Type B pancreatic cell (in vitro differentiated cells): ENCODE measurements around the gene XXYLT1. TPM values are rescaled to one million over a fixed set of nuclear protein-coding genes. Genes with fewer than 3 reads are reported as not detected.

Experiments used
- DNase-seq: peaks from one replicate; pipeline ENCODE4 v3.0.0; 2021; ENCODE audit warnings: mixed read lengths; ENCODE audit not compliant: unreplicated experiment; ENCODE audit errors: extremely low spot score
- H3K27ac Mint-ChIP-seq: 2 replicates; pipeline ENCODE4 v1.8.0; 2021; ENCODE audit warnings: mild to moderate bottlenecking, mixed read lengths
- H3K27me3 Mint-ChIP-seq: 2 replicates; pipeline ENCODE4 v1.8.0; 2021; ENCODE audit warnings: mixed read lengths
- H3K36me3 Mint-ChIP-seq: 2 replicates; pipeline ENCODE4 v1.8.0; 2021; ENCODE audit warnings: mixed read lengths
- H3K4me1 Mint-ChIP-seq: one replicate; pipeline ENCODE4 v1.8.0; 2021; ENCODE audit warnings: mixed read lengths; ENCODE audit not compliant: unreplicated experiment
- H3K4me3 Mint-ChIP-seq: 2 replicates; pipeline ENCODE4 v1.8.0; 2021; ENCODE audit warnings: mild to moderate bottlenecking, mixed read lengths
- H3K9me3 Mint-ChIP-seq: 2 replicates; pipeline ENCODE4 v1.8.0; 2021; ENCODE audit warnings: mixed read lengths
- total RNA-seq: library from RNA; stranded (reverse); gene quantifications from 2 replicates; pipeline ENCODE4 v1.2.1, GENCODE V29; 2021; ENCODE audit warnings: low replicate concordance
- TF ChIP-seq, protein P1 (sequence below): fragments of 200-600 bp; sonication (generic); conservative IDR thresholded peaks from 2 replicates; pipeline ENCODE4 v1.5.0; 2021; ENCODE audit warnings: antibody characterized with exemption, mild to moderate bottlenecking

The XXYLT1 gene
- total RNA-seq, 1 donor from 2014 or later, result 27.0 TPM

DNA sequence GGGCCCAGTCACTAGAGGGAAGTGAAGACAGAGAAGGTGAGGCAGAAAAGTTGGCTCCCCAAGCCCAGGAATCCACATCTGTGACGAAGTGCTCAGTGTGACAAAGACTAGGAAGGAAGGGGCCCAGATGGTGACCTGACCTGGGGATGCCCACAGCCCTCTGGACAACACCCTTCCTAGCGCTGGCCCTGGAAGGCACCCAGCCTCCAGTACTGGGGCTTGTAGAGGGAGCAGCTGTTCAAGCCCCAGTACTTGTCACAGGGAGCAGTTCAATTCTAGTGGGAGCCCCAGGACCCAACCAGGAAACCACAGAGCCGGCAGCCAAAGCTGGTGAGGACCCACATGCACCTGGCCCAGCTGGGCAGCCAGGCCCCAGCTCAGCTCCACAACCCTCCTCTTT lies 190.8 kb downstream of the XXYLT1 start:
- Mint-ChIP-seq H3K9me3 (no peaks in the 10 kb centered on the region), H3K4me3 (no peak overlapping the region), H3K27ac (peak overlapping the region; percentile 35), H3K27me3 (no peaks in the 10 kb centered on the region), H3K36me3 (no peaks in the 10 kb centered on the region), H3K4me1 (peaks cover 43% of the 10 kb centered on the region)
- DNase-seq, result no peak
- TF ChIP-seq, protein P1, sequence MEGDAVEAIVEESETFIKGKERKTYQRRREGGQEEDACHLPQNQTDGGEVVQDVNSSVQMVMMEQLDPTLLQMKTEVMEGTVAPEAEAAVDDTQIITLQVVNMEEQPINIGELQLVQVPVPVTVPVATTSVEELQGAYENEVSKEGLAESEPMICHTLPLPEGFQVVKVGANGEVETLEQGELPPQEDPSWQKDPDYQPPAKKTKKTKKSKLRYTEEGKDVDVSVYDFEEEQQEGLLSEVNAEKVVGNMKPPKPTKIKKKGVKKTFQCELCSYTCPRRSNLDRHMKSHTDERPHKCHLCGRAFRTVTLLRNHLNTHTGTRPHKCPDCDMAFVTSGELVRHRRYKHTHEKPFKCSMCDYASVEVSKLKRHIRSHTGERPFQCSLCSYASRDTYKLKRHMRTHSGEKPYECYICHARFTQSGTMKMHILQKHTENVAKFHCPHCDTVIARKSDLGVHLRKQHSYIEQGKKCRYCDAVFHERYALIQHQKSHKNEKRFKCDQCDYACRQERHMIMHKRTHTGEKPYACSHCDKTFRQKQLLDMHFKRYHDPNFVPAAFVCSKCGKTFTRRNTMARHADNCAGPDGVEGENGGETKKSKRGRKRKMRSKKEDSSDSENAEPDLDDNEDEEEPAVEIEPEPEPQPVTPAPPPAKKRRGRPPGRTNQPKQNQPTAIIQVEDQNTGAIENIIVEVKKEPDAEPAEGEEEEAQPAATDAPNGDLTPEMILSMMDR, result no peak

DNA sequence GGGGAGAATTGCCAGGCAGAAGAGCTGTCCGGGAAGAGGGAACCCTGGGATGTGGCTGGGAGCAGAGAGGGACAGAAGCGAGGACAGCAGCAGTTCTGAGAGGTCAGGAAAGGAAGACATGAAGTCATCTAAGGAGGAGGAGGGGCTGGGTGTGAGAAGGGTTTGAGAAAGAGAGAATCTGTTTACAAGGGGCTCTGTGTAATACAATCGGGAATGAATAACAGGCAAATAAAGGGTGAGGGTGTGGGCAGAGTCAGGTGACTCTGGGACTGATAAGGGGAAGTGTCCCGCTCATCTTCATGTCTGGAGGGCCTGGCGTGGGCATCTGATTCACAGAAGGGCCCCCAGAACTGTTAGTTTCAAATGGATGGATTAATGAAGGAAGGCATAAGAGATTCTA lies 191.3 kb downstream of the XXYLT1 start:
- TF ChIP-seq, protein P1, result no peak
- Mint-ChIP-seq H3K4me3 (no peak overlapping the region), H3K4me1 (peaks cover 43% of the 10 kb centered on the region), H3K9me3 (no peaks in the 10 kb centered on the region), H3K36me3 (no peaks in the 10 kb centered on the region), H3K27ac (peak overlapping the region; percentile 35), H3K27me3 (no peaks in the 10 kb centered on the region)
- DNase-seq, result no peak

DNA sequence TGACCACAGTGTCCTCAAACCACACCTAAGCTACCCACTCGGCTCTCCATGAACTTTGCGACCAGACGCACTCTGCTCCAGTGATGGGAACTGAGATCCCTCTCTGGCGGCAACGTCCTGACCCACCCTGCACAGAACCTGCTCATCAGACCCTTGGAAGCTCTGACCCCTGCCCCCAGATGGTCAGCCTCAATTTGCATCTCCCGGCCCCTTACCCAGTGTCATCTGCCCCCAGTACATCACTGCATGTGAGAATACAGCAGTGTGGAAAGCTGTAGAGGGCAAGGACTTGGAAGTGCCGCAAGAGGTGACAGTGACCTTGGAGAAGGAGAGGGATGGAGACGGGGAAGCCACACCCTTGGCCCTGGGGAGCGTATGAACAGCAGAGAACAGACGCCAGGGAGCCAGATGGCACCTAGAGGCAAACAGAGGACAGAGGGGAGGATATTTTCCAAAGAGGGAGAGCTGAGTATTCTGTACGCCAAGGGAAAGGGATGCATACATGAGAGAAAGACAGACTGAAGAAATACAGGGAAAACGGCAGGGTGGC lies 192.0 kb downstream of the XXYLT1 start:
- H3K4me3 Mint-ChIP-seq, result no peak overlapping the region
- TF ChIP-seq, protein P1, result no peak
- no peaks in the 10 kb centered on the region for H3K27me3 Mint-ChIP-seq
- peak overlapping the region; percentile 35 for H3K27ac Mint-ChIP-seq
- H3K36me3 Mint-ChIP-seq, result no peaks in the 10 kb centered on the region
- peaks cover 43% of the 10 kb centered on the region for H3K4me1 Mint-ChIP-seq
- DNase-seq, result no peak
- no peaks in the 10 kb centered on the region for H3K9me3 Mint-ChIP-seq

DNA sequence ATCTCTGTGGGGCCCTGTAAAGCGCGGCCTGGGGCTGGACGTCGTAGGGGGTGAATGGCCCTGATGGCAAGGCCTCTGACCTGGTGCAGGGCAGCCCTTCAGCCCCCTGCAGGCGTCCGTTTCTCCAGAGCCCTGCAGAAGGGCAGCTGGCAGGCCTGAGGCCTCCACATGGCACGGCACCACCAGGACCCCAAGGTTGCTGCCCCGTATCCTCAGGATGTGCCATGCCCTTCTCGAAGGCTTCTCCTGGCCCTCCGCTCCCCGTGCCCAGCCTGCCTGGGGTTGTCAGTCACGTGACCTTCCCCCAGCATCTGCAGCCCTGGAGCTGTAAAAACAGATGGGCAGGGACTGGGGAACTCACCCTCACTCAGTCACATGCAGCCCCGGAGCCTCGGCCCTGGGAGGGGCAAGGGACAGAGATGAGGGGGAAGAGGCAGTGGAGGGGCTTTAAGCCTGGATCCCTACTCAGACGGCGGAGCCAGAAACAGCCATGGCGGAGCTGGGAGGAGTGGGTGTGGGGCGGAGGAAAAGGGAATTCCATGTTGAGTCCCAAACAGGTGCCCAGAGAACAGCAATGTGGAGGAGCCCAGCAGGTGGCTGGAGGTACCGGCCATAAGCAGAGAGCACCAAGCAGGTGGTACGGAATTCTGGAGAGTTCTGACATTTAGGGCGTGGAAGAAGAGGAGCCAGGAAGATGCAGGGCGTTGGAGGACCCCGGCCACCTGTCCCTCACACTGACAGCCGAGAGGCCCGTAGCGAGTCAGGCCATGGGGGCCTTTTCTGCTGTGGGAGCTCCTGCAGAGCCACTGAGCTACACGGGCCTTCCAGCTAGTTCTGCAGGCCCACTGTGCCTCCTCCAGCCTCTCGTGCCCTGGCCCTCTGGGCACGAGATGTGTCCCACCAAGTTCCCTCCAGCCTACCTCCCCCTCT lies 193.1 kb downstream of the XXYLT1 start:
- Mint-ChIP-seq H3K4me1 (peaks cover 37% of the 10 kb centered on the region), H3K27me3 (no peaks in the 10 kb centered on the region), H3K4me3 (no peak overlapping the region), H3K27ac (no peak overlapping the region), H3K9me3 (no peaks in the 10 kb centered on the region), H3K36me3 (no peaks in the 10 kb centered on the region)
- no peak for DNase-seq
- TF ChIP-seq, protein P1, result no peak

DNA sequence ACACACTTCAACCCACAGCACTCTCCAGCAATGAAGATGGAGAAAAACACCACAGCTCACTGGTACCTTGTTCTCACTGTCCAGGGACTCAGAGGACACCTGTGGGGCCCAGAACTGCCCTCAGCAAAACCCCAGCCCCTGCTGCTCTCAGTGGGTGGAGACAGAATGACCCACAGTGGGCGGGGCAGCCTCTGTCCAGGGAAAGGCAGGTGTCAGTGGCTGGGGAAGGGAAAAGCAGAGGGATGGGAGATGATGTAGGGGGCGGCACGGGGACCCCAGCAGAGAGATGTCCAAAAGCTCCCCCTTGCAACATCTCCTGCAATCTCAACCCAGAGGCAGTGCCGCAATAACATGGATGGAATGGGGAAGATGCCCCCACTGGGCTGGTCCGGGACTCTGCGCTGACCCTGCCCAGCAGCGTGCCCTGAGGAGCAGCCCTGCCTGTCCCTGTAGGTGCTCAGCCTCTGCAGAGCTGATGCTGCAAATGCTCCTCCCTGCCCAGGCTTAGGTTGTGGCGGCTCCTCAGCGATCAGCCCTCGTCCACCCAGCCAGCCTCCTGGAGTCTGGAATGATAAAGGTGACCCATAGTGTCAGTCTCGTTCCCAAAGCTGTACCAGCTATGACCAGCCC lies 193.9 kb downstream of the XXYLT1 start:
- Mint-ChIP-seq H3K27me3 (no peaks in the 10 kb centered on the region), H3K27ac (no peak overlapping the region), H3K4me1 (peaks cover 33% of the 10 kb centered on the region), H3K4me3 (no peak overlapping the region), H3K9me3 (no peaks in the 10 kb centered on the region), H3K36me3 (no peaks in the 10 kb centered on the region)
- DNase-seq, result no peak
- TF ChIP-seq, protein P1, result no peak
